ENCODE data around the gene STOML3. TPM values are rescaled to one million over a fixed set of nuclear protein-coding genes. Genes with fewer than 3 reads are reported as not detected.

STOML3 gene
- total RNA-seq, 2 donors from 2014 or later: not detected

DNA sequence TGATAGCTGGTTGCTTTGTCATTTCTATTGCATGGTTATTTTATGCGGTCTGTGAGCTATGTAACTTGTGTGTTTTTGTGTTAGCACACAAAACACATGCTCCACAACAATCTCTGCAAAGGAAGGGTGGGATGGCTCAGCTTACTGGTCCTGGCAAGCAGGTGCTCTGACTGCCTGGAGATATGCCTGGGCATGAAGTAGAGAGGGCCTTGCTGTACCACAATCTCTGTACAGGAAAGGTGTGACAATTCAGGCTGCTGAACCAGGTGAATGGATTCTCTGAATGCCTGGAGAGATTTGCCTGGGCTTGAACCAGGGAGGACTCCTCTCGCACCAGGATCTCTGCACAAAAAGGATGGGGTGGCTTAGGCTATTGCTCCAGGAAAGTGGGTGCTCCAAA, 69.5 kb downstream of the STOML3 start:
- H3K4me1 ChIP-seq: no peaks in the 10 kb centered on the region
- DNase-seq (no peak), ATAC-seq (no peak)
- intact Hi-C loops (cut with DNase I): no loop called here
- H3K27me3 ChIP-seq: no peaks in the 10 kb centered on the region
- H3K36me3 ChIP-seq (replicated peaks in 1 of 2; ENCODE audit: insufficient read depth in 1 of 2, low read depth in 2 of 2): no peaks in the 10 kb centered on the region
- H3K9me3 ChIP-seq: no peaks in the 10 kb centered on the region
- H3K27ac ChIP-seq: no peak overlapping the region
- H3K4me3 ChIP-seq: no peak overlapping the region
- WGBS, 2 donors: 35 to 58% methylated on average over 2 of the region's 2 CpGs
- TF ChIP-seq CTCF (IDR thresholded peaks at IDR 0.05): no peak
- no peak for TF ChIP-seq POLR2A (IDR thresholded peaks at IDR 0.05)

Other genes with a start within 250 kb of the STOML3 start
- gene PROSER1, start 47.3 kb upstream of the STOML3 start, total RNA-seq: 10 to 100 TPM; 39.9 to 41.8 TPM
- gene NHLRC3, start 47.6 kb upstream of the STOML3 start, total RNA-seq: 10 to 100 TPM; 20.1 to 21.0 TPM

Data from body of pancreas (tissue), 4 donors.